Adrenal gland (tissue), 5 donors: ENCODE measurements around the gene SSBP1.
"Not testable (repeated sequence)": the region's sequence is repeated elsewhere in the genome, so short reads cannot be mapped to it uniquely, and the experiment has no call there.

ENCODE experiments used
- CTCF ChIP-seq, 6 experiments: fragments of 450-650 bp in 4 of 6; fragments of 200-600 bp in 2 of 6; sonication (generic) in 1 of 6; IDR thresholded peaks; 1 replicate in 5 of 6; 2 replicates in 1 of 6; pipeline versions ENCODE4 v1.5.1 to v1.8.0; 2016 to 2021; ENCODE audit warnings: antibody characterized with exemption in 6 of 6, mild to moderate bottlenecking in 2 of 6, moderate library complexity in 1 of 6
- POLR2A ChIP-seq, 2 donors: fragments of 450-650 bp; IDR thresholded peaks; one replicate each; pipeline ENCODE4 v1.6.1; 2017; ENCODE audit warnings: antibody characterized with exemption in 2 of 2, mild to moderate bottlenecking in 2 of 2, moderate library complexity in 1 of 2
- donor health status: DM: no; HTN: no; CAD: no.

DNA sequence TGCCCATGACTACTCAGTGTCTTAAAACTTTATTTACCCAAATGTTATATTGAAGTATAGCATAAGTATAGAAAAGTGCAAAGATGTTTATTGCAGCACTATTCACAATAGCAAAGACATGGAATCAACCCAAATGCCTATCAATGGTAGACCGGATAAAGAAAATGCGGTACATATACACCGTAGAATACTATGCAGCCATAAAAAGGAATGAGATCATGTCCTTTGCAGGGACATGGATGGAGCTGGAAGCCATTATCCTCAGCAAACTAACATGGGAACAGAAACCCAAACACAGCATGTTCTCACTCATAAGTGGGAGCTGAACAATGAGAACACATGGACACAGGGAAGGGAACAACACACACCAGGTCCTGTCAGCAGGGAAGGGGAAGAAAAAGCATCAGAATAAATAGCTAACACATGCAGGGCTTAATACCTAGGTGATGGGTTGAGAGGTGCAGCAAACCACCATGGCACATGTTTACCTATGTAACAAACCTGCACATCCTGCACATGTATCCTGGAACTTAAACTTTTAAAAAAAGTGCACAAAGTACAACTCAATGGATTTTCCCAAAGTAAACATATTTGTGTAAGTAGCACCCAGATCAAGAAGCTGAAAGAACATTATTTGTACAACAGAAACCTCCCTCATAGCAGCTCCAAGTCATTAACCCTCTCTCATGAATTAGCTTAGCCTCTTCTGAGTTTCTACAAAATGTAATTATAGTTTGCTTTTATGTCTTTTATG, 48.9 kb upstream of the SSBP1 start:
- not testable (repeated sequence) for TF ChIP-seq POLR2A, CTCF (IDR thresholded peaks at IDR 0.05)
